ENCODE results near the gene MLPH.

MLPH gene

DNA sequence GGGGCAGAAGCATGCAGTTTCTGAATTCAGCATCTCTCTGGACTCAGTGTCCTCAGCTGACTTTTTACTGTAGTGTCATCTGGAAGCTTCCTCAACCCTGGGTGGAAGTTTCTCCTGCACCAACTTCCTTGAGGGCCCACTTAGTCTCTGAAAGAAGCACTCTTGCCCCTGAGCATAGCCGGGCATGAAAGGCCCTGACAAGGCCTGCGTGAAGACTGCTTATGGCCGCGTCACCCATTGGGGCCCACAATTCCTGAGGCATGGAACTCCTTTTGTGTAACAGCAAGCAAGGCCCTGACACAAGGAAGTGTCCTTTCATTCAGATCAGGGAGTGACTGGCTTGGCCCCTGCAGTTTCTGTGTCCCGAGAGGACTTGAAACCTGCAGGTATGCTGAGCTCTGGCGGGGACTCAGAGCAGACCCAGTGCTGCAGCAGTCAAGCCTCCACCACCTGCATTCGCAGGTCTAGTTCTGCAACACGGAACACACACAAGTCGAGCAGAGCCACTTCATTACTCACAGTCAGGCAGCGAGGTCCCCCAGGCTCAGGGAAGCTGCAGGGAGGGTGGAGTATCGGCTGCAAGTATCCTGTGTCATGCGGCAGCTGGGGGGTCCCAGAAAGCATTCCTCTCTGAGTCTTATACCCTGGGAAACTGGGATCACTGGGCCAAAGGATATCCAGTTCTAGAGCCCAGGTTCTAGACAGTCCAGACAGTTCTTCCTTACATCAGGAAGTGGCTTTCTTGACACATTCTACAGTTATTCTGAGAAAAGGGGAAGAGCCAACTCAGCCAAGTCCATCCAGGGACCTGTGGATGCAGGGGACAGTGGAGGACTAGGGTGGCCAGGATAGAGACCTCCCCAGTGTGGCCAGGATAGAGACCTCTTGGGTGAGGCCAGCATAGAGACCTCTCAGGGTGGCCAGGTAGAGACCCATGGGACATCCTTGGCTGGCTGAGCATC, 43.7 kb downstream of the MLPH start:
- H3K4me1 ChIP-seq (ENCODE audit: control insufficient read depth, insufficient read depth, low read length): no peaks in the 10 kb centered on the region
- H3K27ac ChIP-seq (ENCODE audit: insufficient read depth, low read depth, low read length, poor library complexity, severe bottlenecking): no peak overlapping the region
- H3K4me3 ChIP-seq (ENCODE audit: insufficient read depth, low read depth, low read length): no peak overlapping the region
- 91 to 93% methylated on average over 12 of the region's 12 CpGs for WGBS, 2 experiments
- no peaks in the 10 kb centered on the region for H3K9me3 ChIP-seq (ENCODE audit: control insufficient read depth, low read length)
- H3K36me3 ChIP-seq (ENCODE audit: control insufficient read depth, insufficient read depth, low read length): no peaks in the 10 kb centered on the region
- no peaks in the 10 kb centered on the region for H3K27me3 ChIP-seq (ENCODE audit: control insufficient read depth, insufficient read depth, low read length, poor library complexity, severe bottlenecking)

DNA sequence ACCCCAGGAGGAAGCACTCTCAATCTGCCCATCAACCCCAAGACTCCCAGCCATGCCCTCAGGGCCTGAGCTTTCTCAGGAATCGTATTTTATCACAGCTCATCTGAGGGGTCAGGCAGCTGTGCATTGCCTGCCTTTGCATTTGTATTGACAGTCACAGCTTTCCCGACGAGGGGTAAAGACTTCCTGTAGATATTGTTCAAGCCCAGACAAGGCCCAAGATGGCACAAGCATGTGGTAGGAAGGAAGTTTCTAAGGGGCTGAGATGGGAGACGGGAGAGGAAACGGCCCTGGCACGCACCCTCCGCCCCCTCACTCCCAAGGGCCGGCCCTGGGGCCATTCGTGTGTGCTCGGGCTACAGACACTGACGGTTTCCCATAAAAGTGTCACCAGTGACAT, 45.1 kb downstream of the MLPH start:
- no peaks in the 10 kb centered on the region for H3K9me3 ChIP-seq (ENCODE audit: control insufficient read depth, low read length)
- no peaks in the 10 kb centered on the region for H3K27me3 ChIP-seq (ENCODE audit: control insufficient read depth, insufficient read depth, low read length, poor library complexity, severe bottlenecking)
- 69 to 76% methylated on average over 11 of the region's 11 CpGs for WGBS, 2 experiments
- no peak overlapping the region for H3K4me3 ChIP-seq (ENCODE audit: insufficient read depth, low read depth, low read length)
- no peaks in the 10 kb centered on the region for H3K36me3 ChIP-seq (ENCODE audit: control insufficient read depth, insufficient read depth, low read length)
- H3K27ac ChIP-seq (ENCODE audit: insufficient read depth, low read depth, low read length, poor library complexity, severe bottlenecking): no peak overlapping the region
- no peaks in the 10 kb centered on the region for H3K4me1 ChIP-seq (ENCODE audit: control insufficient read depth, insufficient read depth, low read length)

DNA sequence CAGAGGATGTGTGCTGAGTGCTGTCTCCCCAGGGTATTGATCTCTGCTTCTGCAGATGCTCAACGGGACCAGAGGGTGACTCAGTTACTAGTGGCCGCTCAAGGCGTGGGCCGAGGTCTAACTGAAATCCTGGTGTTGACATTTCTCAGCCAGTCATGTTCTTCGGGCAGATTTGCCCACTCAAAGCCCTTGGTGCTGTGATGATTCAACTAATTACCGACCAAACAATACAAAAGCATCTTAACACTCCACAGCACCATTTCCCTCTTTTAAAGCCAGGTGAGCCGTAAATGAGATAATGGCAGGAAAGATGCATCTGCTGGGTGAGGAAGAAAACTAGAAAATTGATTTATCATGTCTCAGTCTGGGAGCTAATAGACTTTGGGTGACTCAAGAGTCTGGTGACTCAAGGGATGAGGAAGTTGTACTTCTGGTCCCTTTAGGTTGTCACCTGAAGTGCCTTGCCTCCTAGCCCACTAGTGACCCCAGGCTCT, 46.7 kb downstream of the MLPH start:
- Histone ChIP-seq H3K9me3 (ENCODE audit: control insufficient read depth, low read length) (no peaks in the 10 kb centered on the region), H3K36me3 (ENCODE audit: control insufficient read depth, insufficient read depth, low read length) (no peaks in the 10 kb centered on the region), H3K27me3 (ENCODE audit: control insufficient read depth, insufficient read depth, low read length, poor library complexity, severe bottlenecking) (no peaks in the 10 kb centered on the region), H3K4me1 (ENCODE audit: control insufficient read depth, insufficient read depth, low read length) (no peaks in the 10 kb centered on the region), H3K4me3 (ENCODE audit: insufficient read depth, low read depth, low read length) (no peak overlapping the region), H3K27ac (ENCODE audit: insufficient read depth, low read depth, low read length, poor library complexity, severe bottlenecking) (no peak overlapping the region)
- 87 to 95% methylated on average over 7 of the region's 7 CpGs for WGBS, 2 experiments

DNA sequence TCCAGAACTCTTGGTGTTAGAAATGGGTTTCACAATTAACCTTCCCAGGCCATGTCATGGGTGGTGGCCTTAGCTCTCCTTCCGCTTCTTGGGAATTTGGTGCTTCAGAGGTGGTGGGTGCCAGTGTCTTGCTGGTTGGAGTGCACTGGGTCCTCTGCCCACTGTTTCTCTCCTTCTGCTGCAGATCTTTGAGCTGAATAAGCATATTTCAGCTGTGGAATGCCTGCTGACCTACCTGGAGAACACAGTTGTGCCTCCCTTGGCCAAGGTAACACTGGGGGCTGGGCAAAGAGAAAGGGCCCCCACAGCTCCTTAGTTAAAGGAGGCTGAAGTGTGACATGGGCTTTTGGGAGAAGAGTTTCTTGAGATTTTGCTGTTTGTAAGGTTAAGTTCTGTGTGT, 47.3 kb downstream of the MLPH start:
- Histone ChIP-seq H3K36me3 (ENCODE audit: control insufficient read depth, insufficient read depth, low read length) (no peaks in the 10 kb centered on the region), H3K4me1 (ENCODE audit: control insufficient read depth, insufficient read depth, low read length) (no peaks in the 10 kb centered on the region), H3K4me3 (ENCODE audit: insufficient read depth, low read depth, low read length) (no peak overlapping the region), H3K27me3 (ENCODE audit: control insufficient read depth, insufficient read depth, low read length, poor library complexity, severe bottlenecking) (no peaks in the 10 kb centered on the region), H3K9me3 (ENCODE audit: control insufficient read depth, low read length) (no peaks in the 10 kb centered on the region), H3K27ac (ENCODE audit: insufficient read depth, low read depth, low read length, poor library complexity, severe bottlenecking) (no peak overlapping the region)
- 89 to 94% methylated on average over 1 of the region's 1 CpG for WGBS, 2 experiments

DNA sequence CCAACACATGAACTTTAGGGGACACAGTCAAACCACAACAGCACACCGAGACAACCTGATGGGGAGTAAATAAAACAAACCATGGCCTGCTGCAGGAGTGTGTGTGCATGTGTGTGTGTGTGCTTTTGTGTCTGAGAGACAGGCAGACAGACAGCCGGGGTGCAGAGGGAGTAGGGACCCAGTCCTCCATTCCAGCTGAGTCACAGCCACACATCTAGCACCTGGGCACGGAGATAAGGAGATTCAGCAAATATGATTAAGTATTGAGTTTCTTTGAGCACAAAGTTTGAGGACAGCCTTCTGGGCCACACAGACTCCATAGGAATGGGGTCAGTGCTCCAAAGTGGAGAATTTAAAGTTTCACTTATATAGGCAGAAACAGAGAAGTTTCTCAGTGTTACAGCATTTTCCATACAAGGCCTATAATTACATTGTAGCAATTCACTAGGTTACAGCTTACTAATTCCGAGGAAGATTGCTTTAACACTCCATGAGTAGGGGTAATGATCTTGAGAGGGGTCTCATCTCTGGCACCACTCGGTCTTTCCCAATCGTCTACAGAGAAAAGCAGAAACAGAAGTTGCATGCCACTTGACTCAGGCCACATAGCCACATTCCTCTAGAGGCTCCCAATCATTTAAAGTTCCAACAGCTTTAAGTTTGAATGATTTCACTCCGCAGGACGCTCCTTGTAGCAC, 48.5 kb downstream of the MLPH start:
- 92 to 97% methylated on average over 8 of the region's 8 CpGs for WGBS, 2 experiments
- Histone ChIP-seq H3K36me3 (ENCODE audit: control insufficient read depth, insufficient read depth, low read length) (no peaks in the 10 kb centered on the region), H3K9me3 (ENCODE audit: control insufficient read depth, low read length) (no peaks in the 10 kb centered on the region), H3K4me3 (ENCODE audit: insufficient read depth, low read depth, low read length) (no peak overlapping the region), H3K4me1 (ENCODE audit: control insufficient read depth, insufficient read depth, low read length) (no peaks in the 10 kb centered on the region), H3K27ac (ENCODE audit: insufficient read depth, low read depth, low read length, poor library complexity, severe bottlenecking) (no peak overlapping the region), H3K27me3 (ENCODE audit: control insufficient read depth, insufficient read depth, low read length, poor library complexity, severe bottlenecking) (no peaks in the 10 kb centered on the region)

DNA sequence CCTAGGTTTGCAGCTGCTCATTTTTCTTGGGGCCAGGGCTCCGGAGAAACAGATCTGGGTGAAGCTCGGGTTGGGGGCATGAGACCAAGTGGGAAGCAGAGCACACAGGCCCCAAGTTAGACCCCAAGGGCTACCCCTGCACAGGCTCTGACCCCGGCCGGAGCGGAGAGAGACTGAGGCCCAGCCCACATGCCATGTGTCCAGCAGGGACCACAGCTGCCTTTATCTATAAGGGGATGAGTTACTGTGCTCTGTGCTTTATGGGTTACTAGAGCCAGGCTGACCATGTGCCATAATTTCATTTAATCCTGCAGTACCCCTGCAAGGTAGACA, 49.0 kb downstream of the MLPH start:
- Histone ChIP-seq H3K27ac (ENCODE audit: insufficient read depth, low read depth, low read length, poor library complexity, severe bottlenecking) (no peak overlapping the region), H3K27me3 (ENCODE audit: control insufficient read depth, insufficient read depth, low read length, poor library complexity, severe bottlenecking) (no peaks in the 10 kb centered on the region), H3K9me3 (ENCODE audit: control insufficient read depth, low read length) (no peaks in the 10 kb centered on the region), H3K4me1 (ENCODE audit: control insufficient read depth, insufficient read depth, low read length) (no peaks in the 10 kb centered on the region), H3K36me3 (ENCODE audit: control insufficient read depth, insufficient read depth, low read length) (no peaks in the 10 kb centered on the region), H3K4me3 (ENCODE audit: insufficient read depth, low read depth, low read length) (no peak overlapping the region)
- 90 to 93% methylated on average over 5 of the region's 5 CpGs for WGBS, 2 experiments

DNA sequence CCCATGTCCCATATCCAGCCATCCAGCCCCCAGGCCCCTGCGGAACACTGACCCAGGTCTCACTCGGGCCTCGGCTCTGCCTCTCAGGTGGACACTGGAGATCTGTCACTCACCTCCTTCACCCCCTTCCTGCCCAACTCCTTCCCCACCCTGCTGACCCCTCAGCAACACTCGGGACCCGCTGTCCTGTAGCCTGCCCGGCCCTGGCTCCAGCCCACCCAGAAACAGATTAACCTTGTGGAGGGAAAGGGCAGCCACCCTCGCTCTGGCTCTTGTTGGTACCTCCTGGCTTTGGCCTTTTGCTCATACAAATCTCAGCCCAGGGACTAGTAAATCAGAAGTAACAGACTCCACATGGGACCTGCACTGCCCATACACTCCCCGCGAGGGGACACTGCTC, 49.6 kb downstream of the MLPH start:
- no peaks in the 10 kb centered on the region for H3K27me3 ChIP-seq (ENCODE audit: control insufficient read depth, insufficient read depth, low read length, poor library complexity, severe bottlenecking)
- no peaks in the 10 kb centered on the region for H3K4me1 ChIP-seq (ENCODE audit: control insufficient read depth, insufficient read depth, low read length)
- H3K27ac ChIP-seq (ENCODE audit: insufficient read depth, low read depth, low read length, poor library complexity, severe bottlenecking): no peak overlapping the region
- no peaks in the 10 kb centered on the region for H3K9me3 ChIP-seq (ENCODE audit: control insufficient read depth, low read length)
- no peaks in the 10 kb centered on the region for H3K36me3 ChIP-seq (ENCODE audit: control insufficient read depth, insufficient read depth, low read length)
- H3K4me3 ChIP-seq (ENCODE audit: insufficient read depth, low read depth, low read length): no peak overlapping the region
- WGBS, 2 experiments: 93 to 94% methylated on average over 9 of the region's 9 CpGs

DNA sequence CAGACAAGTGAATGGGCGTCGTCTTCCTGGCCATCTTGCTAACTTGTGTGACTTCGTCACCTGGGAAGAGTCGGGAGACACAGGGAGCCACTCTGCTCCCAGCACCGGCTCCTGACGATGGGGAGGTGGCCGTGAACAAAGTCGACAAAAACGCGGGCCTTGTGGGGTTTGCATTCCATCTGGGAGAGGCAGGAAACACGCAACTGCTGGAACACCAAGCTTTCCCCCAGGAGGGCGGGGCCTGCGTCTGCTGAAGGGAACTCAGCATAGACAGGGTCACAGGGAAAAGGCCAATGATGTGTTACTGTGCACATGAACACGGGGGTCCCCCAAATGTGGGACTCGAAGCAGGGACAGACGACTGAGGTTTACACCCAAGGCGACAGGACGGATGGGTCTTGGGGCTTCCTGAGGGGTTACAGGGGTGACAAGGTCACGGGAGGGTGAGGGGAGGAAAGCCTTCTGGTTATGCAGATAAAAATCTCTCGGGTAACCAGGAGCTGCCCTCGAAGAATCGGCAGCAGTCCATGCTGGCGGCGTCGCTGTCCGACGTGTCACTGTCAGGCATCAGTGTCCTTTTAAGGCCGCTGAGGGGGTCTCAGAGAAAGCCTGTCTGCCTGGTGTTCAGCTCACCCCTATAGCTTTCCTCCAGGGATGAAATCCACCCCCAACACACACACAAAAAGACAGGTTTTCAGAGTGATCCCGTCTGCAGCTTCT, 51.1 kb downstream of the MLPH start:
- H3K36me3 ChIP-seq (ENCODE audit: control insufficient read depth, insufficient read depth, low read length): no peaks in the 10 kb centered on the region
- no peaks in the 10 kb centered on the region for H3K27me3 ChIP-seq (ENCODE audit: control insufficient read depth, insufficient read depth, low read length, poor library complexity, severe bottlenecking)
- no peak overlapping the region for H3K27ac ChIP-seq (ENCODE audit: insufficient read depth, low read depth, low read length, poor library complexity, severe bottlenecking)
- no peaks in the 10 kb centered on the region for H3K4me1 ChIP-seq (ENCODE audit: control insufficient read depth, insufficient read depth, low read length)
- H3K4me3 ChIP-seq (ENCODE audit: insufficient read depth, low read depth, low read length): no peak overlapping the region
- WGBS, 2 experiments: 87 to 88% methylated on average over 29 of the region's 29 CpGs
- H3K9me3 ChIP-seq (ENCODE audit: control insufficient read depth, low read length): no peaks in the 10 kb centered on the region

DNA sequence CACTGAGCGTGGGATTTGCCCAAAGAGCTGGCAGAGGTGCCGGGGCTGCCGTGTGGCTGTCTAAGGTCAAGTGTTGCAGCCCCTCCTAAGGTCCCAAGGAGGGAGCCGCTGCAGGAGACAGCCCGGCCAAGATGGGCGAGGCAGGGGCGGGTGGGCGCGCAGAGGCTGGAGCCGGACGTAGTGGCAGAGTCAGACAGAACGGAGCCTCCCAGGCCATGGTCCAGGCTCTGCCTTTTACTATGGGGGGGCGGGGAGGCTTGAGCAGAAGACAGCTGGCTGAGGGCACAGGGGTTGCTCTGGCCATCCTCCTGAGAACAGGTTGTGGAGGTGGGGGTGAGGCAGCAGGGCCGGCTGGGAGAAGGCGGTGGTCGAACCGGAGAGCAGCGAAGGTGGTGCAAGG, 51.9 kb downstream of the MLPH start:
- H3K9me3 ChIP-seq (ENCODE audit: control insufficient read depth, low read length): no peaks in the 10 kb centered on the region
- WGBS, 2 experiments: 95 to 97% methylated on average over 18 of the region's 18 CpGs
- H3K4me3 ChIP-seq (ENCODE audit: insufficient read depth, low read depth, low read length): no peak overlapping the region
- H3K27ac ChIP-seq (ENCODE audit: insufficient read depth, low read depth, low read length, poor library complexity, severe bottlenecking): no peak overlapping the region
- H3K27me3 ChIP-seq (ENCODE audit: control insufficient read depth, insufficient read depth, low read length, poor library complexity, severe bottlenecking): no peaks in the 10 kb centered on the region
- no peaks in the 10 kb centered on the region for H3K36me3 ChIP-seq (ENCODE audit: control insufficient read depth, insufficient read depth, low read length)
- no peaks in the 10 kb centered on the region for H3K4me1 ChIP-seq (ENCODE audit: control insufficient read depth, insufficient read depth, low read length)

DNA sequence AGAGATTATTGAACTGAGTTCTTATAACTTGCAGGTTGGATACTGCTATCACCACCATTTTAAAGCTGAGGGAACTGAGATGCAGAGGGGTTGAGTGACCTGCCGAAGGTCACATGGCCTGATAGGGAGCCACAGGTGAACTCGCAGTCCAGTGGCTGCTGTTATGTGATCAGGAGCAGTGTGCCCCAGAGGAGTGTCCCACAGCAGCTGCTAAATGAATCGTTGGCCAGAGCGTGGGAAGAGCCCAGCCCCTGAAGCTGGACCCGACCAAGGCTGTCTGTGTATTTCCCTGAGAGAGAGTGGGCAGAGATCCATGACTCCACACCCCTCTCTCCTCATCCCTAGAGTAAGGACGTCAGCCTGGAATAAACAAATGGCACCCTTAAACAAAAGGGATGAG, 52.6 kb downstream of the MLPH start:
- Histone ChIP-seq H3K9me3 (ENCODE audit: control insufficient read depth, low read length) (no peaks in the 10 kb centered on the region), H3K27me3 (ENCODE audit: control insufficient read depth, insufficient read depth, low read length, poor library complexity, severe bottlenecking) (no peaks in the 10 kb centered on the region), H3K27ac (ENCODE audit: insufficient read depth, low read depth, low read length, poor library complexity, severe bottlenecking) (no peak overlapping the region), H3K4me3 (ENCODE audit: insufficient read depth, low read depth, low read length) (no peak overlapping the region), H3K4me1 (ENCODE audit: control insufficient read depth, insufficient read depth, low read length) (no peaks in the 10 kb centered on the region), H3K36me3 (ENCODE audit: control insufficient read depth, insufficient read depth, low read length) (no peaks in the 10 kb centered on the region)
- 93 to 95% methylated on average over 6 of the region's 6 CpGs for WGBS, 2 experiments

All from ectodermal cell (in vitro differentiated cells).